Measurements from ENCODE around the gene BCKDK. TPM values are rescaled to one million over a fixed set of nuclear protein-coding genes. Genes with fewer than 3 reads are reported as not detected.

Gene BCKDK
- total RNA-seq, 1 experiment from 2014 or later = 58.3 TPM

DNA sequence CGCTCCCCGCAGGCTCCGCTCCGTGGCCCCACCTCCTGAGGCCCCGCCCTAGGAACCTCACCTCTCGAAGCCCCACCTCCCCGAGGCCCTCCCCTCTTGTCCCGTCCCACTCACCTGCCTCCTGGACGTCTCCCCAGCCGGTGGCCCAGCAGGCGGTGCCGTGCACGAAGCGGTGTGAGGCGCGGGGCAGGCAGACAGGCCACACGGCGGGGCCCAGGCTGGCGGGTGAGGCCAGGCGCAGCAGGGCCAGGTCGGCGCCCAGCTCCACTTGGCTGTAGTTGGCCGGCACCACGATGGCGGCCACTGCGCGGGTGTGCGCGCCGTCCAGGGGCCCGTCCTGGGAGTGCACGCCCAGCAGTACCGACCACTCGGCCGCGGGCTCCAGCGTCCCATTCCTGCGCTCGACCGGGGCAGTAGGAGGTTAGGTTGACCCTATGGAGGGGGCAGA, 40.1 kb downstream of the BCKDK start:
- Mint-ChIP-seq H3K27ac (no peak overlapping the region), H3K27me3 (ENCODE audit: low read depth) (peaks cover 45% of the 10 kb centered on the region), H3K4me3 (peak overlapping the region; percentile 74), H3K36me3 (no peaks in the 10 kb centered on the region), H3K4me1 (peaks cover 20% of the 10 kb centered on the region), H3K9me3 (no peaks in the 10 kb centered on the region)
- ChIA-PET POLR2A (interaction anchor here (0.6 to 1.9 kb wide), 4 partner anchors 14 to 45 kb away, joined by 3 to 7 read pairs (median 4); partner anchors contain the start of genes FUS and KAT8), CTCF (interaction anchor here (0.6 to 1.5 kb wide), 4 partner anchors 17 to 307 kb away, joined by 3 to 4 read pairs (median 4); partner anchors contain the start of genes HSD3B7, ZNF646 and ZNF668)
- TF ChIP-seq ESRRA (CRISPR knock-in tag; IDR thresholded peaks at IDR 0.05; ENCODE audit: borderline replicate concordance) = 0 out of 2 replicates have a peak, but pooled peaks have one; percentile 23
- TF ChIP-seq, protein P1, sequence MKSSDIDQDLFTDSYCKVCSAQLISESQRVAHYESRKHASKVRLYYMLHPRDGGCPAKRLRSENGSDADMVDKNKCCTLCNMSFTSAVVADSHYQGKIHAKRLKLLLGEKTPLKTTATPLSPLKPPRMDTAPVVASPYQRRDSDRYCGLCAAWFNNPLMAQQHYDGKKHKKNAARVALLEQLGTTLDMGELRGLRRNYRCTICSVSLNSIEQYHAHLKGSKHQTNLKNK (CRISPR knock-in tag; IDR thresholded peaks at IDR 0.05) = no peak
- TF ChIP-seq ZNF423 (CRISPR knock-in tag; IDR thresholded peaks at IDR 0.05) = peak; percentile 72
- TF ChIP-seq ZNF219 (CRISPR knock-in tag; IDR thresholded peaks at IDR 0.05; ENCODE audit: borderline replicate concordance) = no peak
- TF ChIP-seq NR1H2 (CRISPR knock-in tag; IDR thresholded peaks at IDR 0.05) = no peak
- no peak for TF ChIP-seq GABPB1 (CRISPR knock-in tag; IDR thresholded peaks at IDR 0.05)
- TF ChIP-seq MAX (CRISPR knock-in tag; IDR thresholded peaks at IDR 0.05) = peak; percentile 67; the same call in 1 of the 2 replicates
- TF ChIP-seq ZNF121 (CRISPR knock-in tag; IDR thresholded peaks at IDR 0.05) = peak; percentile 68; the same call in 1 of the 2 replicates
- TF ChIP-seq RORB (CRISPR knock-in tag; IDR thresholded peaks at IDR 0.05) = no peak
- TF ChIP-seq FOXP4 (CRISPR knock-in tag; IDR thresholded peaks at IDR 0.05) = peak; percentile 13; the same call in 1 of the 2 replicates
- peak; percentile 77 for DNase-seq (ENCODE audit: low spot score)
- ATAC-seq = peak; percentile 86

DNA sequence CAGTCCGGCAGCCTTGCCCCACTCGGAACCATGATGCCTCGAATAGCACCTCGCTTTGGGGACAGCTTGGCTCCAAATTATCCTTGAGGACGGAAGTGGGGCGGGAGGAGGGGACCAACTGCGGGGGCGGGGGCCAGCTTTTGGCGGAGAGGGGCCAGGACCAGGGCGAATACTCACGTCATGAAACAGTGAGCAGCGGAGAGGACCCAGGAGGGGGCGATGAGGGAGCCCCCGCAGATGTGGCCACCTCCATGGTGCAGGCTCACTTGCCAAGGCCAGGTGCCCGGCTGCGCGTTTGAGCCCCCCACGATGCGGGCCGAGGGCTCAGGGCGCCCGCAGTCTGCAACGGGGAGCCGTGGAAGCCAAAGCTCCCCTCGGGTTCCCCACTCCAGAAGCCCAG, 40.7 kb downstream of the BCKDK start:
- H3K36me3 Mint-ChIP-seq = no peaks in the 10 kb centered on the region
- DNase-seq (ENCODE audit: low spot score) (no peak), ATAC-seq (no peak)
- H3K4me1 Mint-ChIP-seq = peaks cover 20% of the 10 kb centered on the region
- TF ChIP-seq, protein P2, sequence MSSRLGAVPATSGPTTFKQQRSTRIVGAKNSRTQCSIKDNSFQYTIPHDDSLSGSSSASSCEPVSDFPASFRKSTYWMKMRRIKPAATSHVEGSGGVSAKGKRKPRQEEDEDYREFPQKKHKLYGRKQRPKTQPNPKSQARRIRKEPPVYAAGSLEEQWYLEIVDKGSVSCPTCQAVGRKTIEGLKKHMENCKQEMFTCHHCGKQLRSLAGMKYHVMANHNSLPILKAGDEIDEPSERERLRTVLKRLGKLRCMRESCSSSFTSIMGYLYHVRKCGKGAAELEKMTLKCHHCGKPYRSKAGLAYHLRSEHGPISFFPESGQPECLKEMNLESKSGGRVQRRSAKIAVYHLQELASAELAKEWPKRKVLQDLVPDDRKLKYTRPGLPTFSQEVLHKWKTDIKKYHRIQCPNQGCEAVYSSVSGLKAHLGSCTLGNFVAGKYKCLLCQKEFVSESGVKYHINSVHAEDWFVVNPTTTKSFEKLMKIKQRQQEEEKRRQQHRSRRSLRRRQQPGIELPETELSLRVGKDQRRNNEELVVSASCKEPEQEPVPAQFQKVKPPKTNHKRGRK (CRISPR knock-in tag; IDR thresholded peaks at IDR 0.05; ENCODE audit: borderline replicate concordance) = no peak
- TF ChIP-seq MYBL2 (CRISPR knock-in tag; IDR thresholded peaks at IDR 0.05) (no peak), ZNF396 (CRISPR knock-in tag; IDR thresholded peaks at IDR 0.05; ENCODE audit: borderline replicate concordance) (no peak), MXD4 (CRISPR knock-in tag; IDR thresholded peaks at IDR 0.05; ENCODE audit: borderline replicate concordance) (no peak), OVOL2 (CRISPR knock-in tag; IDR thresholded peaks at IDR 0.05; ENCODE audit: borderline replicate concordance) (no peak), RELA (CRISPR knock-in tag; IDR thresholded peaks at IDR 0.05; ENCODE audit: borderline replicate concordance) (no peak), CREB1 (CRISPR knock-in tag; IDR thresholded peaks at IDR 0.05) (no peak)
- TF ChIP-seq, protein P3, sequence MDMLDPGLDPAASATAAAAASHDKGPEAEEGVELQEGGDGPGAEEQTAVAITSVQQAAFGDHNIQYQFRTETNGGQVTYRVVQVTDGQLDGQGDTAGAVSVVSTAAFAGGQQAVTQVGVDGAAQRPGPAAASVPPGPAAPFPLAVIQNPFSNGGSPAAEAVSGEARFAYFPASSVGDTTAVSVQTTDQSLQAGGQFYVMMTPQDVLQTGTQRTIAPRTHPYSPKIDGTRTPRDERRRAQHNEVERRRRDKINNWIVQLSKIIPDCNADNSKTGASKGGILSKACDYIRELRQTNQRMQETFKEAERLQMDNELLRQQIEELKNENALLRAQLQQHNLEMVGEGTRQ (CRISPR knock-in tag; IDR thresholded peaks at IDR 0.05) = no peak
- H3K9me3 Mint-ChIP-seq = no peaks in the 10 kb centered on the region
- ChIA-PET POLR2A (interaction anchor here (0.6 to 1.9 kb wide), 3 partner anchors 14 to 46 kb away, joined by 3 to 7 read pairs (median 4); partner anchors contain the start of gene FUS), CTCF (interaction anchor here (0.6 to 1.5 kb wide), 4 partner anchors 17 to 307 kb away, joined by 3 to 4 read pairs (median 4); partner anchors contain the start of genes HSD3B7, ZNF646 and ZNF668)
- H3K27ac Mint-ChIP-seq = no peak overlapping the region
- H3K4me3 Mint-ChIP-seq = peak overlapping the region; percentile 55
- H3K27me3 Mint-ChIP-seq (ENCODE audit: low read depth) = peaks cover 40% of the 10 kb centered on the region

Data from WTC11 (cell line).